ENCODE results near the gene CPE. TPM values are rescaled to one million over a fixed set of nuclear protein-coding genes. Genes with fewer than 3 reads are reported as not detected.

Gene CPE
- polyA plus RNA-seq, 3 donors from 2014 or later, result not detected

GRCh38 chr4:165351359-165352130, 27.3 kb upstream of the CPE start:
- Mint-ChIP-seq H3K4me3 (no peak overlapping the region), H3K4me1 (no peaks in the 10 kb centered on the region), H3K27ac (no peak overlapping the region), H3K27me3 (ENCODE audit: low read depth in 3 of 3) (peaks cover 0 to 19% (median 1%) of the 10 kb centered on the region in 3 donors), H3K9me3 (no peaks in the 10 kb centered on the region), H3K36me3 (no peaks in the 10 kb centered on the region)
- DNase-seq, result no peak

GRCh38 chr4:165355900-165356300, 22.9 kb upstream of the CPE start:
- no peak overlapping the region for H3K4me3 Mint-ChIP-seq
- no peaks in the 10 kb centered on the region for H3K9me3 Mint-ChIP-seq
- H3K27me3 Mint-ChIP-seq (ENCODE audit: low read depth in 3 of 3), result peaks cover under 1 to 18% (median 2%) of the 10 kb centered on the region in 3 donors
- no peaks in the 10 kb centered on the region for H3K36me3 Mint-ChIP-seq
- H3K4me1 Mint-ChIP-seq, result no peaks in the 10 kb centered on the region
- DNase-seq, result no peak
- H3K27ac Mint-ChIP-seq, result no peak overlapping the region

DNA sequence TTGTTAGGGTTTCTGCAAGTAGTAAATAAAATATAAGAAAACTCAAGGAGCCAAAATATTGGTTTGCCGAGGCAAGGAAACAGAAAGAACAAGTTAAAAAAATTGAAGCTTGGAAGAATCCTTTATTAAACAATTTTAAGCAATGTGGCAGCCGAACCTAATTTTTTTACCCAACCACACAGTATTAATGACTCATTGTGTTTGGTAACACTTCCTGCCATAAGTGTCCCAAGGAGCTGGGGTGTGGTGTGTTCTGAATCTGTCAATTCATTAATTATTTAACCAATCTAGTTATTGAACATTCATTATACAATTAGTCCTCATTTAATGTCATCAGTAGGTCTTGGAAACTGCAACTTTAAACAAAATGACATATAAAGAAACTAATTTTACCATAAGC, 19.3 kb upstream of the CPE start:
- H3K27me3 Mint-ChIP-seq (ENCODE audit: low read depth in 3 of 3), result peaks cover 2 to 8% (median 6%) of the 10 kb centered on the region in 3 donors
- DNase-seq, result no peak
- H3K4me3 Mint-ChIP-seq, result no peak overlapping the region
- H3K9me3 Mint-ChIP-seq, result no peaks in the 10 kb centered on the region
- no peaks in the 10 kb centered on the region for H3K4me1 Mint-ChIP-seq
- H3K36me3 Mint-ChIP-seq, result no peaks in the 10 kb centered on the region
- no peak overlapping the region for H3K27ac Mint-ChIP-seq

DNA sequence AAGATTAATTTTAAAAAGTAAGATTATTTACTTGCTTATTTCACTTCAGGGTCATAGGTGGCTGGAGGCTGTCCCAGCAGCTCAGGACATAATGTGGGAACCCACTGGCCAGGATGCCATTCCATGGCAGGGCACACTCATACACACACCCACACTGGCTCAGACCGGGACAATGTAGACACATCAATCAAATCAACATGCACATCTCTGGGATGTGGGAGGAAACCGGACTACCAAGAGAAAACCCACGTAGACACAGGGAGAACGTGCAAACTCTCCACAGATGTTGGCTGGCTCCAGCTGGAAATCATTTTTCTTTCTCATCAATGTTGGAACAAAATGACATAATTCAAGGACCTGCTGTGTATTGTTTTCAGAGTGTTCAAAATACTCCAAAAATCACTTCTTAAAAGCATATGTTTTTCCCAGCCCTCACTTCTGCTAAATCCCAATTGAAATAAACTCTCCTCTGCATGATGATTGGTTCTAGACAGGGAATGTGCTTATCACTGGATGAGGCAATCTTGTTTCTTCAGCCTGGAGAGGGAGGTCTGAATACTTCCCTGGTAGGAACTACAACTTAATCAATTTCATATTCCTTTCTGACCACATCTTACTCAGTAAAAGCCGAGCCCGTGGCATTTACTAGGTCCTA, 18.6 kb upstream of the CPE start:
- Mint-ChIP-seq H3K9me3 (no peaks in the 10 kb centered on the region), H3K27ac (no peak overlapping the region), H3K4me1 (no peaks in the 10 kb centered on the region), H3K4me3 (no peak overlapping the region), H3K36me3 (no peaks in the 10 kb centered on the region), H3K27me3 (ENCODE audit: low read depth in 3 of 3) (peaks cover 2 to 8% (median 6%) of the 10 kb centered on the region in 3 donors)
- no peak for DNase-seq

DNA sequence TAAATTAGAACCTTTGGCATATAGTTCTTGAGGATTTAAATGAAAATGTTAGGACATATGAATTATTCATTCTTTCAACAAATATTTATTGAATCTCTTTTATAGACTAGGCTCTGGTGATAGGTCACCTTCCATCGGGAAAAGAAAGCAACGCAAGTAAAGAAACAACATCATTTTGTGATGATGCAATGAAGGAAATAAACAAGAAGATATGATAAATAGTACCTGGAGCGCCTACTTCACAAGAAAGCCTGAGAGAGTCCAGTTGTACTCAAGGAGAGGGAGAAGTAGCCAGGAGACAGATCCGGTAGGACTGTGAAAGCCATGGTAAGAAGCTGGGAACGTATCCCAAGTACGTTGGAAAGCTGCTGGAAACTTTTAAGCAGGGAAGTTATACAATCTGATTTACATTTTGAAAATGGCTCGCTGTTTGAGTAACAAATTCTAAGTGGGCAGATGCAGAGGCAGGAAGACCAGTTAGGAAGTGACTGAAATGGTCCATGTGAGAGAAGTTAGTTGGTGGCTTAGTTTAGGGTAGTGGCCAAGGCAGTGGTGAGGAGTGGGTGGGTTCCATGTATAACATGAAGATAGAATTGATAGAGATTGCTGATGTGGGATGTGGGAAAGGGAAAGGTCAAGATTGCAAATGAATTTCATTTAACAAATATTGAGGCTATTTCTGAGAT, 17.7 kb upstream of the CPE start:
- peaks cover 2 to 6% (median 5%) of the 10 kb centered on the region in 3 donors for H3K27me3 Mint-ChIP-seq (ENCODE audit: low read depth in 3 of 3)
- H3K27ac Mint-ChIP-seq, result no peak overlapping the region
- H3K4me3 Mint-ChIP-seq, result no peak overlapping the region
- H3K4me1 Mint-ChIP-seq, result no peaks in the 10 kb centered on the region
- no peaks in the 10 kb centered on the region for H3K9me3 Mint-ChIP-seq
- DNase-seq, result no peak
- no peaks in the 10 kb centered on the region for H3K36me3 Mint-ChIP-seq

DNA sequence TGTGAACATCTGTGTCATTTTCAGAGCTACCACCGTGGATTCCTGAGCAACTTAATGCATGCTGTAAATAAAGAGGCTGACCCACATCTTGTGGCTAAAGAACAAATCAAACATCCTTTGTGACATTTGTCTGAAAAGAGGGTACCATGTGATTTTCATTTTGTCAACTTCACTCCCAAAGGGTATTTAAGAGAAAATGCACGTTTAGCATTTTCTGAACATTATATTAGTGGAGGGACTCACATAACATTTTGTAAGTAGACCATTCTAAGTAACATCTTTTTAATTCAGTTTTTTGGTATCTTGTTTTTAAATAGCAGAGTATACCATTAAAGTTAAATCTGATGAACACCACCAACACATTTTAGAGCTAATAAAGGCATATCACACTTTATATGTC, 17.0 kb upstream of the CPE start:
- H3K4me3 Mint-ChIP-seq, result no peak overlapping the region
- H3K27ac Mint-ChIP-seq, result no peak overlapping the region
- H3K27me3 Mint-ChIP-seq (ENCODE audit: low read depth in 3 of 3), result peaks cover 2 to 6% (median 4%) of the 10 kb centered on the region in 3 donors
- DNase-seq, result no peak
- no peaks in the 10 kb centered on the region for H3K4me1 Mint-ChIP-seq
- no peaks in the 10 kb centered on the region for H3K9me3 Mint-ChIP-seq
- H3K36me3 Mint-ChIP-seq, result no peaks in the 10 kb centered on the region

DNA sequence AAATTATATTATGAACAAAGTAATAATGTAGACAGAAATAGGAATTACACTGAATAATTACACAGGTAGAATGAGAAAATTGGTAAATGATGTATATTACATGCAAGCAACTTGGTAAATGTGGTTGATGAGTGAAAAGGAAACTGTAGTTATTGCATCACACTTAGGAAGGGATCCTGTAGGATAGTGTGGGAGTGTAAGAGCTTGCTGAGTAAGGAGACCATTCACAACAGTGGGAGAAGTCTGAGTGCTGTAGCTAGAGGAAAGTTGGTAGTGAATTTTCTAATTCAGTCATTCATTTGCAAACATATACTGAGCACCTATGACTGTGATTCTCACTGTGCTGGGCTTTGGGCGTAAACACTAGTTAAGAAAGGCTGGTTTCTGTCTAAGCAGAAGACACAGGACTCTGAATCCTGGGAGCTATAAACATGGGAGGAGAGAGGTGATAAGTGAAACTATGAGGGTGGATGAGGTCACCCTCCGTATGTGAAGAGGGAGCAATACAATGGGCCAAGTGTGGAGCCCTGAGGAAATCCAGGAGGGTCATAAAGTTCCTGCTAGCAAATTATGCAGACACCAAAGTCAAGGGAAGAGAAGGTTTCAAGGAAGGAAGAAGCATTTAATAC, 14.2 kb upstream of the CPE start:
- peaks cover 2 to 4% (median 3%) of the 10 kb centered on the region in 3 donors for H3K27me3 Mint-ChIP-seq (ENCODE audit: low read depth in 3 of 3)
- H3K36me3 Mint-ChIP-seq, result no peaks in the 10 kb centered on the region
- H3K9me3 Mint-ChIP-seq, result no peaks in the 10 kb centered on the region
- no peak overlapping the region for H3K27ac Mint-ChIP-seq
- no peaks in the 10 kb centered on the region for H3K4me1 Mint-ChIP-seq
- no peak overlapping the region for H3K4me3 Mint-ChIP-seq
- no peak for DNase-seq

DNA sequence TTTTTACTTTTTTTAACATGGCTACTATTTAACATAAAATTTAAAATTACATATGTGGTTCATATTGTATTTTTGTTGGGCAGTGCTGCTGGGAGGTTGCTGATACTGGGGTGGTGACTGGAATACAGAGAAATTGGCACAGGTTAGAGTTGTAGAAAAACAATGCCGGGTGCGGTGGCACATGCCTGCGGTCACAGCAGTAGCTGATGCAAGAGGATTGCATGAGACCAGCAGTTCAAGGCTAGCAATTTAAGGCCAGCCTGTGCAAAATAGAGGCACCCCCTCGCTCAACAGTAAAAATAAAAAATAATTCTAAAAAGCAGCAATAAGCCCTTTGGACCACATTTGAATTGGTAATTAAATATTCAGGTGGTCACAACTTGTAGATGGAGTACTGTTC, 11.8 kb upstream of the CPE start:
- Mint-ChIP-seq H3K36me3 (no peaks in the 10 kb centered on the region), H3K9me3 (no peaks in the 10 kb centered on the region), H3K27me3 (ENCODE audit: low read depth in 3 of 3) (peaks cover 0 to 3% (median 3%) of the 10 kb centered on the region in 3 donors), H3K4me1 (no peaks in the 10 kb centered on the region), H3K27ac (no peak overlapping the region), H3K4me3 (no peak overlapping the region)
- DNase-seq, result no peak

DNA sequence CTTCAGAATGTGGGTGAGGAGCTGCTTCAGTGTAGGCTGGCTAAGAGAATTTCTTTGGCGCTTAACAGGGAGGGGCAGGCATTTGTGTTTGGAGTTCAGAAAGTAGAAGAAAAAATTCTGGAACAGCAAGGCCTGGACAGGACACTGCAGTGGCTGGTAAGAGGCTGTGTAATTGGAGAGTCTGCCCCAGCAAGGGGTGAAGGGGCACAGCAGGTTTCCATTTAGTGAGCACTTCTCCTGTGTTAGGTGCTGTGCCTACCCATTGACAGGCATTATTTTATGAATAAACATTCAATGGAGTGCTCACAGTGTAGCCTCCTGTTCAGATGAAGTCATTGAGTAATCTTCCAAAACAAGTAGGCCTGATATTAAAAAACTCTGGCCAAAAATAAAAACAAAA, 10.7 kb upstream of the CPE start:
- Mint-ChIP-seq H3K27ac (no peak overlapping the region), H3K9me3 (no peaks in the 10 kb centered on the region), H3K36me3 (no peaks in the 10 kb centered on the region), H3K4me1 (no peaks in the 10 kb centered on the region), H3K4me3 (no peak overlapping the region), H3K27me3 (ENCODE audit: low read depth in 3 of 3) (peaks cover 0 to under 1% (median 0%) of the 10 kb centered on the region in 3 donors)
- DNase-seq, result no peak

GRCh38 chr4:165368567-165368966, 10.2 kb upstream of the CPE start:
- Mint-ChIP-seq H3K27me3 (ENCODE audit: low read depth in 3 of 3) (peaks cover 0 to 4% (median 0%) of the 10 kb centered on the region in 3 donors), H3K4me3 (no peak overlapping the region), H3K4me1 (no peaks in the 10 kb centered on the region), H3K36me3 (no peaks in the 10 kb centered on the region), H3K27ac (no peak overlapping the region), H3K9me3 (no peaks in the 10 kb centered on the region)
- no peak for DNase-seq

- no peak overlapping the region for H3K27ac Mint-ChIP-seq
- H3K27me3 Mint-ChIP-seq (ENCODE audit: low read depth in 3 of 3), result peaks cover 0 to 6% (median under 1%) of the 10 kb centered on the region in 3 donors
- H3K36me3 Mint-ChIP-seq, result no peaks in the 10 kb centered on the region
- no peaks in the 10 kb centered on the region for H3K9me3 Mint-ChIP-seq
- H3K4me1 Mint-ChIP-seq, result no peaks in the 10 kb centered on the region
- no peak overlapping the region for H3K4me3 Mint-ChIP-seq
- no peak for DNase-seq
Observed at GRCh38 chr4:165369522-165369921, 9.3 kb upstream of the CPE start.

GRCh38 chr4:165370530-165370929, 8.3 kb upstream of the CPE start:
- H3K4me3 Mint-ChIP-seq, result no peak overlapping the region
- no peaks in the 10 kb centered on the region for H3K4me1 Mint-ChIP-seq
- DNase-seq, result no peak
- no peak overlapping the region for H3K27ac Mint-ChIP-seq
- no peaks in the 10 kb centered on the region for H3K9me3 Mint-ChIP-seq
- H3K36me3 Mint-ChIP-seq, result no peaks in the 10 kb centered on the region
- peaks cover 3 to 7% (median 6%) of the 10 kb centered on the region in 3 donors for H3K27me3 Mint-ChIP-seq (ENCODE audit: low read depth in 3 of 3)

DNA sequence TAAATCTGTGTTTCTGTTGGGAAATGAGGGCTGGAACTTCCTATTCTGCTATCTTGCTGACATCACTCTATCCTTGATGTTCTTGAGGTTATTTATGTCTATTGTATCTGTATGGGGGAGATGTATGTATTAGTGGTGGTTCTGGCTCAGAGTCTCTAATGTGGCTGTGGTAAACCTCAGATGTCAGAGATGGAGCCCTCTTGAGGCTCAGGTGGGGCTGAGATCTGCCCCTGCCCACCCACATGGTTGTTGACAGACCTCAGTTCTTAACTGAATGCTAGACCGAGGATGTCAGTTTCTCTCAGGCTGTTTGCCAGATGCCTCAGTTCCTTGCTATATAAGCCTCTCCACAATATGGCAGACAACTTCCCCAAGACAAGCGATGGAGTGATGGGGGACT, 3.3 kb upstream of the CPE start:
- H3K27me3 Mint-ChIP-seq (ENCODE audit: low read depth in 3 of 3), result peaks cover 6 to 35% (median 11%) of the 10 kb centered on the region in 3 donors
- peaks cover 0 to 5% of the 10 kb centered on the region in 2 donors for H3K4me1 Mint-ChIP-seq
- H3K4me3 Mint-ChIP-seq, result no peak overlapping the region
- H3K36me3 Mint-ChIP-seq, result no peaks in the 10 kb centered on the region
- no peak overlapping the region for H3K27ac Mint-ChIP-seq
- H3K9me3 Mint-ChIP-seq, result peaks cover 0 to 3% (median 0%) of the 10 kb centered on the region in 6 donors
- DNase-seq, result no peak

- H3K4me1 Mint-ChIP-seq, result peaks cover 0 to 5% of the 10 kb centered on the region in 2 donors
- H3K27me3 Mint-ChIP-seq (ENCODE audit: low read depth in 3 of 3), result peaks cover 6 to 34% (median 17%) of the 10 kb centered on the region in 3 donors
- peak overlapping the region in 4 of 5 donors; percentile 7 to 53 (median 26) for H3K4me3 Mint-ChIP-seq
- no peaks in the 10 kb centered on the region for H3K36me3 Mint-ChIP-seq
- peaks cover 0 to 6% (median 0%) of the 10 kb centered on the region in 6 donors for H3K9me3 Mint-ChIP-seq
- H3K27ac Mint-ChIP-seq, result no peak overlapping the region
- no peak for DNase-seq
Observed at GRCh38 chr4:165378398-165378744, 437 bp upstream of the CPE start.

All from immature natural killer cell (primary cell).